ENCODE results near the gene RNF130.

- TF ChIP-seq CTCF (IDR thresholded peaks at IDR 0.05) (no peak), POLR2A (IDR thresholded peaks at IDR 0.05) (no peak)
These were observed 26.4 kb upstream of the RNF130 start for GRCh38 chr5:180097926-180098325.
